Ovary (tissue), 9 donors: ENCODE results near the gene MVB12A. TPM values are rescaled to one million over a fixed set of nuclear protein-coding genes. Genes with fewer than 3 reads are reported as not detected.

Experiments
- DNase-seq, 5 donors: peaks; one replicate each; pipeline ENCODE4 v3.0.0-alpha.2; 2019 to 2020
- H3K27ac ChIP-seq, 2 donors: fragments of 200-600 bp; one replicate each; pipeline versions ENCODE4 v1.5.1 to v1.8.0; 2019 to 2022
- H3K27me3 ChIP-seq: fragments of 200-600 bp; one replicate; pipeline ENCODE4 v1.8.0; 2022
- H3K36me3 ChIP-seq: fragments of 200-600 bp; sonication (generic); one replicate; pipeline ENCODE4 v1.5.1; 2019
- H3K4me1 ChIP-seq: one replicate; pipeline ENCODE4 v1.8.1; 2013; ENCODE audit warnings: mild to moderate bottlenecking, moderate library complexity; ENCODE audit not compliant: insufficient read depth
- H3K4me3 ChIP-seq: fragments of 200-600 bp; sonication (generic); one replicate; pipeline ENCODE4 v1.5.1; 2017
- H3K9me3 ChIP-seq, 2 donors: fragments of 200-600 bp in 1 of 2; sonication (generic) in 1 of 2; one replicate each; pipeline versions ENCODE4 v1.5.1 to v1.8.1; 2013 to 2019; ENCODE audit warnings: mild to moderate bottlenecking in 1 of 2, moderate library complexity in 1 of 2
- CTCF ChIP-seq, 3 donors: fragments of 450-650 bp in 2 of 3; fragments of 200-600 bp in 1 of 3; IDR thresholded peaks; one replicate each; pipeline versions ENCODE4 v1.5.1 to v1.8.0; 2016 to 2022; ENCODE audit warnings: antibody characterized with exemption in 3 of 3, mild to moderate bottlenecking in 1 of 3
- EP300 ChIP-seq: sonication (generic); formaldehyde crosslinking; IDR thresholded peaks from one replicate; pipeline ENCODE4 v1.6.1; 2017; ENCODE audit warnings: antibody characterized with exemption
- POLR2A ChIP-seq: fragments of 450-650 bp; IDR thresholded peaks from one replicate; pipeline ENCODE4 v1.6.1; 2017; ENCODE audit warnings: antibody characterized with exemption, mild to moderate bottlenecking, moderate library complexity
- WGBS, 3 donors: extraction: QIAGEN DNeasy Blood & Tissue Kit in 1 of 3; methylation state at CpG; one replicate each; pipeline versions ENCODE4 v1.1.5 to v1.1.7; 2013 to 2017; 5-methylcytosine and 5-hydroxymethylcytosine counted together
- intact Hi-C, 4 donors: fragments of 100-400 bp; cut with DNase I; formaldehyde crosslinking; loops; one replicate each; pipeline versions ENCODE4 v1.11.0 to v1.15.1; 2022 to 2023
- polyA plus RNA-seq, 2 donors: library from polyadenylated mRNA; stranded (reverse); fragments of 200-250 nt in 1 of 2; fragments of 350-450 nt in 1 of 2; fragmentation: Illumina TruSeq in 1 of 2; extraction: RNeasy Lipid Tissue Mini Kit (QIAGEN cat#74804) in 1 of 2; gene quantifications; one replicate each; pipeline ENCODE4 v1.2.3, GENCODE V29; 2013 to 2014
- total RNA-seq, 7 donors: library from RNA; depleted of rRNA in 2 of 7; stranded (reverse); fragments of >200 nt in 2 of 7; fragmentation: NEBNext Ultra II Directional in 3 of 7; extraction: Animal tissue kit (Norgen Biotek cat#: 25700) in 3 of 7; gene quantifications; one replicate each; pipeline versions ENCODE4 v1.1.0 to v1.2.4, GENCODE V29; 2016 to 2023
- donor health status: DM: no; HTN: no; CAD: no; lungs with moderate emphysema.
- donor health status: DM: no; HTN: no; CAD: no.
- donor health status: Bipolar disorder and iron deficiency.
- donor health status: DM: yes; HTN: yes; CAD: no.
- donor health status: DM: no; HTN: no; CAD: no.
- donor health status: DM: yes; HTN: yes; CAD: no.

The MVB12A gene
- total and polyA plus RNA-seq, 9 donors, result 7.6 to 90.4 (median 77.8) TPM

GRCh38 chr19:17423429-17424208 lies 3.8 kb downstream of the MVB12A start:
- Histone ChIP-seq H3K36me3 (no peaks in the 10 kb centered on the region), H3K4me1 (peaks cover 3% of the 10 kb centered on the region), H3K9me3 (no peaks in the 10 kb centered on the region), H3K27ac (no peak overlapping the region), H3K27me3 (no peaks in the 10 kb centered on the region), H3K4me3 (no peak overlapping the region)
- 85 to 88% (median 87%) methylated on average over 20 of the region's 20 CpGs for WGBS, 3 donors
- intact Hi-C loops, result loop anchor here in 1 of 4 donors (5.0 kb wide), 1 partner anchor 44 kb away; no protein-coding TSS in a partner anchor
- no peak for DNase-seq
- TF ChIP-seq POLR2A, result no peak
- no peak for TF ChIP-seq EP300
- no peak for TF ChIP-seq CTCF (IDR thresholded peaks at IDR 0.05)

- Histone ChIP-seq H3K4me3 (no peak overlapping the region), H3K4me1 (peaks cover 5% of the 10 kb centered on the region), H3K36me3 (no peaks in the 10 kb centered on the region), H3K27me3 (no peaks in the 10 kb centered on the region), H3K9me3 (no peaks in the 10 kb centered on the region), H3K27ac (no peak overlapping the region)
- TF ChIP-seq POLR2A (no peak), CTCF (IDR thresholded peaks at IDR 0.05) (peak in 2 of 3 donors; percentile 58 to 73)
- 22 to 25% (median 25%) methylated on average over 27 of the region's 27 CpGs for WGBS, 3 donors
- DNase-seq, result peak; percentile 64 to 80 (median 65)
- intact Hi-C loops, result loop anchor here in 1 of 4 donors (5.0 kb wide), 1 partner anchor 42 kb away; no protein-coding TSS in a partner anchor
Measured at GRCh38 chr19:17424743-17425365, 5.0 kb downstream of the MVB12A start.

- intact Hi-C loops, result no loop called here
- H3K4me3 ChIP-seq, result no peak overlapping the region
- peak overlapping the region in 1 of 2 donors; percentile 49 for H3K27ac ChIP-seq
- TF ChIP-seq CTCF (IDR thresholded peaks at IDR 0.05) (no peak), EP300 (no peak), POLR2A (no peak)
- H3K27me3 ChIP-seq, result no peaks in the 10 kb centered on the region
- no peaks in the 10 kb centered on the region for H3K36me3 ChIP-seq
- peak in 4 of 5 donors; percentile 55 to 88 (median 80) for DNase-seq
- no peaks in the 10 kb centered on the region for H3K9me3 ChIP-seq
- 6 to 15% (median 13%) methylated on average over 17 of the region's 17 CpGs for WGBS, 3 donors
- H3K4me1 ChIP-seq, result peaks cover 9% of the 10 kb centered on the region
Measured at GRCh38 chr19:17429641-17430113, 9.8 kb downstream of the MVB12A start.

- H3K27me3 ChIP-seq, result no peaks in the 10 kb centered on the region
- H3K4me3 ChIP-seq, result no peak overlapping the region
- H3K9me3 ChIP-seq, result no peaks in the 10 kb centered on the region
- WGBS, 3 donors, result 88 to 93% (median 89%) methylated on average over 7 of the region's 7 CpGs
- TF ChIP-seq POLR2A, result no peak
- no peak for TF ChIP-seq EP300
- TF ChIP-seq CTCF (IDR thresholded peaks at IDR 0.05), result no peak
- no peaks in the 10 kb centered on the region for H3K36me3 ChIP-seq
- no peak overlapping the region for H3K27ac ChIP-seq
- no peak for DNase-seq
- H3K4me1 ChIP-seq, result peaks cover 9% of the 10 kb centered on the region
- intact Hi-C loops, result no loop called here
Measured at GRCh38 chr19:17431417-17431816, 11.6 kb downstream of the MVB12A start.
